Stimulated activated CD8-positive, alpha-beta memory T cell treated with anti-CD3 and anti-CD28 coated beads, Interleukin-4, amount 100 ng/mL, for 24 hours (primary cell): Measurements from ENCODE around the gene IFT81.

Experiments used
- DNase-seq: peaks from one replicate; pipeline ENCODE4 v3.0.0-alpha.2; 2020; ENCODE audit warnings: low read depth

Gene IFT81

GRCh38 chr12:110156766-110157165, 32.6 kb downstream of the IFT81 start:
- DNase-seq: no peak

DNA sequence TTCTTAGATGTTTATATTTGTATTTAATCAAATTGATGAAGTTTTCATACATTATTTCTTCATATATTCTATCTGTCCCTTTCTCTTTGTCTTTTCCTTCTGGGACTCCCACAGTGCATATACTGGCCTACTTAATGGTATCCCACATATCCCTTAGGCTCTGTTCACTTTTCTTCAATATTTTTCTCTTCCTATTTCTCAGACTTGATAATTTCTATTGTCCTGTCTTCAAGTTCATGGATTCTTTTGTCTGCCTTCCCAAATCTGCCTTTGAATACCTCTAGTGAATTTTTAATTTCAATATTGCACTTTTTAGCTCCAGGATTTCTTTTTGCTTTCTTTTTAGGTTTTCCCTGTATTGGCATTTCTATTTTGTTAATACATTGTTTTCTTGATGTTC, 33.4 kb downstream of the IFT81 start:
- DNase-seq: no peak

- DNase-seq: no peak
These were observed 35.6 kb downstream of the IFT81 start for GRCh38 chr12:110159671-110160245.

- no peak for DNase-seq
These were observed 41.5 kb downstream of the IFT81 start for GRCh38 chr12:110165540-110166159.

DNA sequence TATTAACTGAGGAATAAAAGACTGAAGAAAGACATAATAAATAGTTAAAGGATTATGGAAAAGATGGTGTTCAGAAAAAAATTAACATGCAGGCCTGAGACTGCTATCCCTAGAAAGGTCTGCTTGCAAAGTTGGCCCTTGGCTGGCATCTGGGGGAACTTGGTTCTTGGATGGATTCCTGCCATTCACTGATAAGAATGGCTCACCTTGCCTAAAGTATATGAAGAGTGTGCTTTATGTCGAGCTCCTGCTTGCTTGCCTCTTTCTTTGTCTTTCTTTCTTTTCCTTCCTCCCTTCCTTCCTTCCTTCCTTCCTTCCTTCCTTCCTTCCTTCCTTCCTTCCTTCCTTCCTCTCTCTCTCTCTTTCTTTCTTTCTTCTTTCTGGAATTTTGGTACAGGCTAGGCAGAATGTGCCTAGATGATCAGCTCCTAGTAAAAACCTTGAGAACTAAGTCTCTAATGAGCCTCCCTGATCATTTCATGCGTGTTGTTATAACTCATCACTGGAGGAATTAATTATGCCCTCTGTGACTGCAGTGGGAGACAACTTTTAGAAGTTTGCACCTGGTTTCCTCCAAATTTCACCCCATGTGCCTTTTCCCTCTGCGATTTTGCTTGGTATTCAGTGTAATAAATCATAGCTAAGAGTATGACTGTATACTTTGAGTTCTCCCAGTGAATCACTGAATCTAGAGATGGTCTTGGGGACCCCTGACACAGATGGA, 44.7 kb downstream of the IFT81 start:
- no peak for DNase-seq

DNA sequence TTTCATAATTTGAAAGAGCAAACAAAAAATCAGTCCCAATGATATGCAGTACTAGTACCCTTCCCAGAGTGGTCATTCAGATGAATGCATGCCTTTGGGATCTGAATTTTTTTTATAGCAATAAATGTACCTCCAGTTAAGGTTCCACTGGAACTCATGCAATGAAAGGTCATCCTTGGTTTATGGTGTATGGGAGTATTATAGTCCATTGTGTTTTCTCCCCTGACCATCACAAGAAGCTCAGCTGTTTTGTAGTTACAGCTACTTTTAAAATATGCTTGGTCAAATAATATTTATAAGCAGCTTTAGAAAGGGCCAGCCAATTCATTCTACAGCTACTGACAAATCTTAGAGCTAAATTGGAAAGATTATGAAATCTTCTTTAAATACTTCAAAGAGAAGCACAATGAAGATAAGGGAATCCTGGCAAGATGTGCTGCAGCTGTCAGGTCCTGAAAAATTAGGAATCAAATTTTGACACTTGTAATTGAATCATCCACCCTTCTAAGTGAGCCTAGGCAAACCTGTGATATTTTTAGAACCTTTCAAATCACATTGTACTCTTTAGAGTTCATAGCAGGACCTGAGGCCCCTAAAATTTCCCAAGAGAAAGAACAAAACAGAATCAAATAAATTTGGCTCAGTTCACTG, 46.5 kb downstream of the IFT81 start:
- no peak for DNase-seq

GRCh38 chr12:110171186-110171538, 47.0 kb downstream of the IFT81 start:
- DNase-seq: no peak

- DNase-seq: no peak
These were observed 47.5 kb downstream of the IFT81 start for GRCh38 chr12:110171636-110172035.

DNA sequence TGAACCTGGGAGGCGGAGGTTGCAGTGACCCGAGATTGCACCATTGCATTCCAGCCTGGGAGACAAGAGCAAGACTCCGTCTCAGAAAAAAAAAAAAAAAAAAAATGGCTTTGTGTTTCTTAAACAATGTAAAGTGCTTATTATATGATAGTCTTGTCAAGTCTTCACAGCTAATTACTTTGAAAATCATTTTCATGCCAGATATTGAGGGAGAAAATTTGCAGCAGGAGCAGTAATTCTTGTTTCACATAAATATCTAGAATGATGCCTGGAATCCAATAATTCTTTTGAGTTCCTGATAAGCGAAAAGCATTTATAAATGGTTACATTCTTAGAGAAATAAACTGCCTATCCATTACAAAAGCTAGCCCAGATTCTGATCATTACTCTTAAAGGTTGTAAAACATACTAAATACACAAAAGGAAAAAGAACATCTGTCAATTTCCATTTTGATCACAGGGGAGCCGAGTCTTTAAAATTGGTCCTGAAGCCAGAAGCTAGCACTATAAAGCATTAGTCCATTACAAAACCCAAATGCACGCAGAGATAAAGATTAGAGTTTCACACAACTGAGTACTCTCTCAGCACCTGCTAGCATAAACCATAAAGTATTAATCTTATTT, 50.3 kb downstream of the IFT81 start:
- no peak for DNase-seq

- no peak for DNase-seq
These were observed 51.0 kb downstream of the IFT81 start for GRCh38 chr12:110175201-110175600.

GRCh38 chr12:110176745-110177144, 52.6 kb downstream of the IFT81 start:
- no peak for DNase-seq

- DNase-seq: no peak
These were observed 55.1 kb downstream of the IFT81 start for GRCh38 chr12:110179291-110179690.

GRCh38 chr12:110180591-110181005, 56.4 kb downstream of the IFT81 start:
- DNase-seq: no peak

DNA sequence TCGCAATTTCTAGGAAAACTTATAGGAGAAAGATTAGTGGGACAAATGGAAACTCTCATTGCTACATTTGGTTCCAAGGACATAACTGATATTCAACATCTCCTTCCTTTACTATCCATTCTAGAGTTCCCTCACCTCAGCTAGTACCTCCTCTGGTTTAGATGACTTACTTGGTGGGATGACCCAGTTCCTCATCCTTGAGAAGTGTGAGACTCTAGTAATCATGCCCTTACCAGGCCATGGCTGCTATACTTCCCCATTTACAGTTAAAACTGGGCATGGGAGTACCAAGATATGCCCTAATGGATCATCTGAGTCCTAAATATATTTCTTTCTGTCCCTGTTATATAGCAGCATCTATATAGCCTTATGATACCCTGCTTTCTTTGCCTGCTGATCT, 58.1 kb downstream of the IFT81 start:
- no peak for DNase-seq

DNA sequence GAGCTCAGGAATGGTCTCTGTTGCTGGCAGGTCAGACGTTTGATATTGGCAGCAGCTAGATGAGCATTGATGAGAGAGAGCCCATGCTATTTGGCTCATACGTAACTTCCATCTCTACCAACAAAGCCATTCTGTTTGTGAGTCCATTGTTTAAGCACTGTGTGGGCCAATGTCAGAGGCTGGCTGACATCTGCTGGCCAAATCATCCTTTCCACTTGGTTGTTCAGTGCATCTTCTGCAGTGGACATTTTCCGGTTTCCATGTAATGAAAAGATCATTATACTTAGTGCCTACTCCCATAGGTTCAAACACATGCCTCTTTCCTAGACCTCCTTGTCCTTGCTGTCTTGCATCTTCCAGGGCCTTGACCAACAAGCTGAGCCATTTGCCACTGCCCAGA, 59.2 kb downstream of the IFT81 start:
- DNase-seq: no peak

- DNase-seq: no peak
These were observed 61.5 kb downstream of the IFT81 start for GRCh38 chr12:110185626-110186025.

DNA sequence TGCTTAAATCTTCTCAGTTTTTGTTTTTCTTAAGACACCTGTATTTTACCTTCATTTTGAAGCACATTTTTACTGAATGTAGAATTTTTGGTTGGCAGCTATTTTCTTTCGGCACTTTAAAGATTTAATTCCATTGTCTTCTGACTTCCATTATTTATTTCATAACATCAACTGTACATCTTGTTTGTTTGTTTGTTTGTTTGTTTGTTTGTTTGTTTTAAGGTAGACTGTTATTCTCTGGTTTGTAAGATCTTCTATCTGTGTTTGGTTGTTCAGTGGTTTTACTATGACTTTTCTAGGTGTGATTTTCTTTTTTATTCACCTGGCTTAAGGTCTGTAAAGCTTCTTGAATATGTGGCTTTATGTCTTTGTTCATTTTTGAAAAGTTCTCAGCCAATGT, 61.9 kb downstream of the IFT81 start:
- DNase-seq: no peak

GRCh38 chr12:110193196-110193595, 69.0 kb downstream of the IFT81 start:
- no peak for DNase-seq

DNA sequence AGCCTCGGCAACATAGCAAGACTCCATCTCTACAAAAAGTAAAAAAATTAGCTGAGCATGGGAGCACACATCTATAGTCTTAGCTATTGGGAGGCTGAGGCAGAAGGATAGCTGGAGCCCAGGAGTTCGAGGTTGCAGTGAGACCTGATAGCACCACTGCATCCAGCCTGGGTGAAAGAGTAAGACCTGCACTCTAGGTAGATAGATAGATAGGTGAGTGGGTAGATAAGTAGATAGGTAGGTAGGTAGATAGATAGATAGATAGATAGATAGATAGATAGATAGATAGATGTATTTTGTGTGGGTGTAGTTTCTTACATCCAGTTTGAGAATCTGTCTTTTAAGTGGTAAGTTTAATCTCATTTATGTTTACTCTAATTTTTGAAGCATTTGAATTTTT, 72.8 kb downstream of the IFT81 start:
- no peak for DNase-seq

DNA sequence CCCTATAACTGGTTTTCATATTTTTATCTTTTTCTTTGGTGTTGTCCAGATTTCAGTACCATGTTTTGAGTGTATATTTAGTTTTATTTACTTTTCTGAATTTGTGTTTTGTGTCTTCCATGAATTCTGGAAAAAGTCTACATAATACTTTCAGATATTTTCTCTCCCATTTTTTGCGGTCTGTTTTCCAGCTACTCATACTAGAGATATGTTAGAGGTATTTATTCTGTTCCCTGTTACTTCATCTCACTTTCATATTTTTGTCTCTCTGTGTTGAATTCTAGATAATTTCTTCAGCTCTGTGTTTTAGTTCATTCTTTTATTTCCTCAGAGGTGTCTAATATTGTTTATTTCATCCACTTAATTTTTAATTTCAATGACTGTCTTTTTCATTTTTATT, 74.2 kb downstream of the IFT81 start:
- no peak for DNase-seq

GRCh38 chr12:110199339-110200123, 75.4 kb downstream of the IFT81 start:
- no peak for DNase-seq

- no peak for DNase-seq
These were observed 75.9 kb downstream of the IFT81 start for GRCh38 chr12:110200124-110200417.
